Fibroblast of lung (primary cell): ENCODE data around the gene EEPD1.

Source experiments
- CTCF ChIP-seq, 2 donors: IDR thresholded peaks in 1 of 2; conservative IDR thresholded peaks in 1 of 2; 1 replicate in 1 of 2; 2 replicates in 1 of 2; pipeline ENCODE4 v1.5.1; 2011 to 2012; ENCODE audit warnings: low read length in 2 of 2, control low read depth in 1 of 2, inconsistent platforms in 1 of 2, low read depth in 1 of 2, mild to moderate bottlenecking in 1 of 2
- EZH2 ChIP-seq: IDR thresholded peaks from 2 replicates; pipeline ENCODE4 v1.5.1; 2012; ENCODE audit warnings: low read length, control low read depth, mild to moderate bottlenecking; ENCODE audit errors: missing control alignments

- no peak for TF ChIP-seq CTCF (conservative IDR thresholded peaks at IDR 0.05 in 1 of 2, IDR thresholded peaks at IDR 0.05 in 1 of 2; ENCODE audit: low read depth in 1 of 2, low read length in 2 of 2)
- no peak for TF ChIP-seq EZH2
Observed at GRCh38 chr7:36272567-36273269, 119.7 kb downstream of the EEPD1 start.
